Measurements from ENCODE around the gene CDC37L1.

GRCh38 chr9:4706021-4706420, 26.7 kb downstream of the CDC37L1 start:
- TF ChIP-seq, protein P1, sequence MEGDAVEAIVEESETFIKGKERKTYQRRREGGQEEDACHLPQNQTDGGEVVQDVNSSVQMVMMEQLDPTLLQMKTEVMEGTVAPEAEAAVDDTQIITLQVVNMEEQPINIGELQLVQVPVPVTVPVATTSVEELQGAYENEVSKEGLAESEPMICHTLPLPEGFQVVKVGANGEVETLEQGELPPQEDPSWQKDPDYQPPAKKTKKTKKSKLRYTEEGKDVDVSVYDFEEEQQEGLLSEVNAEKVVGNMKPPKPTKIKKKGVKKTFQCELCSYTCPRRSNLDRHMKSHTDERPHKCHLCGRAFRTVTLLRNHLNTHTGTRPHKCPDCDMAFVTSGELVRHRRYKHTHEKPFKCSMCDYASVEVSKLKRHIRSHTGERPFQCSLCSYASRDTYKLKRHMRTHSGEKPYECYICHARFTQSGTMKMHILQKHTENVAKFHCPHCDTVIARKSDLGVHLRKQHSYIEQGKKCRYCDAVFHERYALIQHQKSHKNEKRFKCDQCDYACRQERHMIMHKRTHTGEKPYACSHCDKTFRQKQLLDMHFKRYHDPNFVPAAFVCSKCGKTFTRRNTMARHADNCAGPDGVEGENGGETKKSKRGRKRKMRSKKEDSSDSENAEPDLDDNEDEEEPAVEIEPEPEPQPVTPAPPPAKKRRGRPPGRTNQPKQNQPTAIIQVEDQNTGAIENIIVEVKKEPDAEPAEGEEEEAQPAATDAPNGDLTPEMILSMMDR (IDR thresholded peaks at IDR 0.05): no peak
- TF ChIP-seq POLR2A (IDR thresholded peaks at IDR 0.05): no peak
- TF ChIP-seq EP300 (IDR thresholded peaks at IDR 0.05): no peak

Data from tibial nerve (tissue), 4 donors.